ENCODE data around the gene RBP5. TPM values are rescaled to one million over a fixed set of nuclear protein-coding genes. Genes with fewer than 3 reads are reported as not detected.
A peak's percentile ranks its signal among the peaks of the same experiment; 100 is the strongest.

RBP5 gene
- total and polyA plus RNA-seq, 2 donors (not counting 1 experiment from before 2014, with no cell fraction given) = 1.1 TPM; not detected in 1

DNA sequence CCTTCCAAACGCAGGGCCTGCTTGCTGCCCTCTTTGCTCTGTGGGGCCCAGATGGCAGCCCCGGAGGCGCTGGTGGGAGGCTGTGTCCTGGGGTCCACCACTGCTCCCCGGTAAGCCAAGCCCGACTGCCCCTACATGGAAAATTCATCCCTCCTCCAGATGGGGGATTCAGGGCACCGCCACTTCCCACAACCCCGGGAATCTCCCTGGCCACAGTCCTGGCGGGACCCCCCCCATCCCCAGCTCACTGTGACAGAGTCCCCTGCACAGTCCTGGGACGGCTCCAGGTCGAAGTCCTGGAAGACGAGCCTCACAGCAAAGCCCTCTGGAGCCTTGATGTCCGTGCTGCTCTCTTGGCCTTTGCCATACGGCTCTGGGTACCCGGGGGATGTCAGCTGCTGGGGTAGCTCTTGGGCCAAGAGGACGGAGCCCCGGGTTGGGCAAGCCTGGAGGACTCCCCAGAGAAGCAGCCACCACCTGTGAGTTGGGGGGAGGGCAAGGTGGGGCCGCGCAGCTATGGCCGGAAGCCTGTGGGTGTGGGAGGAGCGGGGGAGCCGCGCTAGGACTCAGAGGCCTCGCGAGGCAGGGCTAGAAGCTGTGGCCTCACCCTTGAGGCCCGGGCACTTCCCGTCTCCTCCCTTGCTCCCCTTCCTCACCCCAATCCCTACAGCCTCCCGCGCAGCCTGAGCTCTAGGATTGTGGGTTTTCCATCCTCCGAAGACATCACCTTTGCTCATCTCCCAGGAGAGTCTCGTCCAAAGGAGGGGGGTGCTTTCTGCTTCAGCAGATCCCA is 20.5 kb downstream of the RBP5 start:
- TF ChIP-seq, protein P1, sequence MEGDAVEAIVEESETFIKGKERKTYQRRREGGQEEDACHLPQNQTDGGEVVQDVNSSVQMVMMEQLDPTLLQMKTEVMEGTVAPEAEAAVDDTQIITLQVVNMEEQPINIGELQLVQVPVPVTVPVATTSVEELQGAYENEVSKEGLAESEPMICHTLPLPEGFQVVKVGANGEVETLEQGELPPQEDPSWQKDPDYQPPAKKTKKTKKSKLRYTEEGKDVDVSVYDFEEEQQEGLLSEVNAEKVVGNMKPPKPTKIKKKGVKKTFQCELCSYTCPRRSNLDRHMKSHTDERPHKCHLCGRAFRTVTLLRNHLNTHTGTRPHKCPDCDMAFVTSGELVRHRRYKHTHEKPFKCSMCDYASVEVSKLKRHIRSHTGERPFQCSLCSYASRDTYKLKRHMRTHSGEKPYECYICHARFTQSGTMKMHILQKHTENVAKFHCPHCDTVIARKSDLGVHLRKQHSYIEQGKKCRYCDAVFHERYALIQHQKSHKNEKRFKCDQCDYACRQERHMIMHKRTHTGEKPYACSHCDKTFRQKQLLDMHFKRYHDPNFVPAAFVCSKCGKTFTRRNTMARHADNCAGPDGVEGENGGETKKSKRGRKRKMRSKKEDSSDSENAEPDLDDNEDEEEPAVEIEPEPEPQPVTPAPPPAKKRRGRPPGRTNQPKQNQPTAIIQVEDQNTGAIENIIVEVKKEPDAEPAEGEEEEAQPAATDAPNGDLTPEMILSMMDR (IDR thresholded peaks at IDR 0.05) = no peak
- TF ChIP-seq EZH2 (IDR thresholded peaks at IDR 0.05; ENCODE audit: borderline replicate concordance, insufficient read depth, low read depth, low read length, poor library complexity, severe bottlenecking) = no peak
- Histone ChIP-seq H3K4me3 (ENCODE audit: control extremely low read depth in 1 of 5, extremely low read depth in 1 of 5, insufficient read depth in 1 of 5, low read depth in 2 of 5, low read length in 4 of 5) (peak overlapping the region; percentile 74 to 94 (median 89)), H2AFZ (ENCODE audit: insufficient read depth, low read depth, low read length, poor library complexity, severe bottlenecking) (peak overlapping the region; percentile 96), H3K27ac (ENCODE audit: low read length in 2 of 2) (peak overlapping the region; percentile 63 to 76), H3K4me2 (replicated peaks; ENCODE audit: low read depth, low read length, poor library complexity, severe bottlenecking) (peak overlapping the region; percentile 94), H3K4me1 (ENCODE audit: control insufficient read depth in 2 of 2, insufficient read depth in 2 of 2, low read length in 2 of 2) (peaks cover 12 to 17% of the 10 kb centered on the region in 2 donors), H3K9ac (ENCODE audit: low read length) (peak overlapping the region; percentile 94), H3K79me2 (ENCODE audit: control insufficient read depth, insufficient read depth, low read length) (peaks cover 18% of the 10 kb centered on the region), H3K36me3 (replicated peaks in 1 of 2; ENCODE audit: control extremely low read depth in 1 of 2, control insufficient read depth in 1 of 2, extremely low read depth in 1 of 2, insufficient read depth in 2 of 2, low read length in 1 of 2) (peaks cover 0 to 3% of the 10 kb centered on the region in 2 experiments), H4K20me1 (ENCODE audit: control insufficient read depth, insufficient read depth, low read length, poor library complexity, severe bottlenecking) (no peaks in the 10 kb centered on the region), H3K27me3 (replicated peaks in 1 of 4; ENCODE audit: control extremely low read depth in 1 of 4, control insufficient read depth in 3 of 4, insufficient read depth in 4 of 4, low read length in 3 of 4) (no peaks in the 10 kb centered on the region), H3K9me3 (ENCODE audit: control extremely low read depth in 1 of 3, control insufficient read depth in 2 of 3, insufficient read depth in 1 of 3, low read length in 2 of 3) (peaks cover 0 to 2% (median 0%) of the 10 kb centered on the region in 3 donors)
- intact Hi-C loops (cut with micrococcal nuclease) = loop anchor here (1.0 to 2.0 kb wide), 4 partner anchors 16 to 163 kb away; partner anchors contain the start of genes C12orf57, C1R, EMG1 and LPCAT3
- peak overlapping the region; percentile 98 for H3K27ac Mint-ChIP-seq
- ATAC-seq (ENCODE audit: low read depth) (peak; percentile 90), DNase-seq (peak; percentile 76)
- CTCF ChIA-PET = interaction anchor here (0.7 to 3.6 kb wide), 19 partner anchors 15 to 355 kb away, joined by 3 to 35 read pairs (median 5); partner anchors contain the start of genes C12orf57, C1R, LPCAT3 and MLF2
- peaks cover 26% of the 10 kb centered on the region for H3K4me1 Mint-ChIP-seq
- H3K9me3 Mint-ChIP-seq (ENCODE audit: insufficient read depth) = peaks cover 4% of the 10 kb centered on the region
- H3K4me3 Mint-ChIP-seq = peak overlapping the region; percentile 97
- 6% methylated on average over 20 of the region's 30 CpGs for WGBS (ENCODE audit: insufficient coverage)
- no peaks in the 10 kb centered on the region for H3K27me3 Mint-ChIP-seq
- POLR2A ChIA-PET = interaction anchor here (0.6 to 2.0 kb wide), 8 partner anchors 90 to 330 kb away, joined by 3 to 7 read pairs (median 4); partner anchors contain the start of genes C12orf57, ENO2, LPCAT3 and RNU7-1
